ENCODE measurements around the gene ANKS1A.

ANKS1A gene

DNA sequence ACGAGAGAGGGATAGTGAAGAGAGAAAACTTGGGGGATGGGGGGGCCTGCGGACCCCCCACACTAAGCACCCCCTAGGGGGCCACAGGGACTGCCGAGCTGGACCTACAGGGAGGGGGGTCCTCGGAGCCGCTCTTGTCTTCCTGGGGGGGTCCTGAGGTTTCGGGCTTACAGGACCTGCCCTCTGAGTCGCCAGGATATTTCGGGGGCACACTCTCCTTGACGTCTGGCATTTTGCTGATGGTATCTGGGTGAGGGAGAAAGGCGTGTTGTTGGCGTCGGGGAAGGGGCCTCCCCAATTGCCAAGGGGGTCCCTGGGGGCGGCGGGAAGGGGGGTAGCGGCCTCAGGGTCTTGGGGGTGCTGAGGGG, 251.6 kb downstream of the ANKS1A start:
- DNase-seq (ENCODE audit: extremely low read depth, low read depth), result no peak
- TF ChIP-seq, protein P1, sequence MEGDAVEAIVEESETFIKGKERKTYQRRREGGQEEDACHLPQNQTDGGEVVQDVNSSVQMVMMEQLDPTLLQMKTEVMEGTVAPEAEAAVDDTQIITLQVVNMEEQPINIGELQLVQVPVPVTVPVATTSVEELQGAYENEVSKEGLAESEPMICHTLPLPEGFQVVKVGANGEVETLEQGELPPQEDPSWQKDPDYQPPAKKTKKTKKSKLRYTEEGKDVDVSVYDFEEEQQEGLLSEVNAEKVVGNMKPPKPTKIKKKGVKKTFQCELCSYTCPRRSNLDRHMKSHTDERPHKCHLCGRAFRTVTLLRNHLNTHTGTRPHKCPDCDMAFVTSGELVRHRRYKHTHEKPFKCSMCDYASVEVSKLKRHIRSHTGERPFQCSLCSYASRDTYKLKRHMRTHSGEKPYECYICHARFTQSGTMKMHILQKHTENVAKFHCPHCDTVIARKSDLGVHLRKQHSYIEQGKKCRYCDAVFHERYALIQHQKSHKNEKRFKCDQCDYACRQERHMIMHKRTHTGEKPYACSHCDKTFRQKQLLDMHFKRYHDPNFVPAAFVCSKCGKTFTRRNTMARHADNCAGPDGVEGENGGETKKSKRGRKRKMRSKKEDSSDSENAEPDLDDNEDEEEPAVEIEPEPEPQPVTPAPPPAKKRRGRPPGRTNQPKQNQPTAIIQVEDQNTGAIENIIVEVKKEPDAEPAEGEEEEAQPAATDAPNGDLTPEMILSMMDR (IDR thresholded peaks at IDR 0.05; ENCODE audit: low read depth, low read length), result no peak

All from AG09319 (cell line).